GM21723 (cell line): ENCODE measurements around the gene SLC6A17.

ENCODE experiments used
- ATAC-seq: cut with Tn5 transposase; IDR thresholded peaks from one replicate; pipeline ENCODE4 v1.9.1; 2021; ENCODE audit warnings: mild to moderate bottlenecking, moderate library complexity; ENCODE audit not compliant: unreplicated experiment

Gene SLC6A17

DNA sequence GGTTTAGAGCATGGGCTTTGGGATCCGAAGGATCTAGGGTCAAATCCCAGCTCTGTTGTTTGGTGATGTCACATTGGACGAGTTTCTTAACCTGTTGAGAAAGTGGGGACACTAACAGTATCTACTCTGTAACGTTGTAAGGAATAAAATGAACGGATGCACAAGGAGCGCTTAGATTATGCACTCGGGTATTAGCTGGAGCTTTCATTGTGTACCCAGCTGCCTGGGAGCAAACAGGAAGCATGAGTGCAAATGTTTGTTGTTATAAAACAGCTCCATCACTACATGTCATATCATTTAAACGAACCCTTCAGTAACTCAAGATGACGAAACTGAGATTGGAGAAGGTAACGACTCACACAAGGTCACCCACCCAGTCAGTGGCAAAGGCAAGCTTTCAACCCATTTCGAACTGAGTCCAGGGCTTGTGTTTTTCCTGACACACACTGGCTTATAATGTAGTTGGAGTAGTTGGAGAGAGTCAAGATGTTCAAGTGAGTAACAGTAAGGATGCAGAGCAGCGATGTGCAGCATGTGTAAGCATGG is 16.2 kb upstream of the SLC6A17 start:
- ATAC-seq, result no peak

DNA sequence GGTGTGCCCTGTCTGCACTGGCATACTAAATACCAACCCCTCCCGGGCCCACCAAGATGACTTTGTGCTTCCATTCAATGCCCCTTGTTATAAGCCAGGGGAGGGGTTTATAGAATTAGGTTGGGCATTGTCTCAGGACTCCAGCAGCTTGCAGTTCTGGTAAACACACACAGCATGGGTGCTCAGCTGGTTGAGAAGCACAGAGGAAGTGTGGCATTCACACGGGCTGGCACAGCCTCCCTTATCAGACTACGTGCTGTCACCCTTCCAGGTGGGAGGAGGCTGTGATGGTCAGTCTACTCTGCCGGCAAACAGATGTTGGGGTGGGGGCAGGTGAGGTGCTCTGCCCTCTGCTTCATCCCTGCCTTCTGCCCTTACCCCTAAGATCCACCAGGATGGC is 15.0 kb upstream of the SLC6A17 start:
- ATAC-seq, result no peak

- ATAC-seq, result no peak
Measured at GRCh38 chr1:110135666-110136065, 14.6 kb upstream of the SLC6A17 start.

- no peak for ATAC-seq
Measured at GRCh38 chr1:110136911-110137310, 13.4 kb upstream of the SLC6A17 start.

GRCh38 chr1:110138956-110139355 is 11.3 kb upstream of the SLC6A17 start:
- ATAC-seq, result no peak

GRCh38 chr1:110144366-110144765 is 5.9 kb upstream of the SLC6A17 start:
- ATAC-seq, result no peak

- ATAC-seq, result no peak
Measured at GRCh38 chr1:110148961-110149360, 1.3 kb upstream of the SLC6A17 start.

GRCh38 chr1:110151175-110151669 is 928 bp downstream of the SLC6A17 start:
- ATAC-seq, result no peak

DNA sequence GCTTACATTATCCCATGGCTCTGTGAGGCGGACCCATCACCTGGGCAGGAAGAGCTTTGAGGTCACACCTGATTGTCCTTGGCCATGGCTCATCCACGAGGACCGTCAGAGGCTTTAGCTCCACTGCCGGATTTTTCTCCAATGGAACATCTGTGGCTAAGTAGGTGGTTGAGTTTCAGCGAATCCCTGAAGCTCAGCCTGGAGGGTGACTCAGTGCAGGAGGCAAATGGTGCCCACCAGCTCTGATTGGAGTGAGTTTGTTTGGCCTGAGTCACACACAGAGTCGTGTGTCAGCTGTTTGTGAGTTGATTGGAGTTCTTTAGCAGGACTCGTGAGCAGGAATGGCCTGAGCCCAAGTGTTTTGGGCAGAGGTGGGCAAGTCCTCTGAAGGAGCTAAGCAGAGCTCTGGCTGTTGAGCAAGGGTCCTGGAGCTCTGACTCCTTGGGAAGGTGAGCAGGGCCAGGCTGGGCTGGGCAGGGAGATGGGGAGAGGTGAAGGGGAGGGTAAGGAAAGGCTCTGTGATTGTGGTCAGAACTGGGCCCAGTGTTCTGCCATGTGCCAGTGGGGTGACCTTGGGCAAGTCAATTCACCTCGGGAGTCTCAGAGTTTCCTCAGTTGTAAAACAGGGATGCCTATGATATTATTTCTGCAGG is 2.0 kb downstream of the SLC6A17 start:
- ATAC-seq, result no peak

DNA sequence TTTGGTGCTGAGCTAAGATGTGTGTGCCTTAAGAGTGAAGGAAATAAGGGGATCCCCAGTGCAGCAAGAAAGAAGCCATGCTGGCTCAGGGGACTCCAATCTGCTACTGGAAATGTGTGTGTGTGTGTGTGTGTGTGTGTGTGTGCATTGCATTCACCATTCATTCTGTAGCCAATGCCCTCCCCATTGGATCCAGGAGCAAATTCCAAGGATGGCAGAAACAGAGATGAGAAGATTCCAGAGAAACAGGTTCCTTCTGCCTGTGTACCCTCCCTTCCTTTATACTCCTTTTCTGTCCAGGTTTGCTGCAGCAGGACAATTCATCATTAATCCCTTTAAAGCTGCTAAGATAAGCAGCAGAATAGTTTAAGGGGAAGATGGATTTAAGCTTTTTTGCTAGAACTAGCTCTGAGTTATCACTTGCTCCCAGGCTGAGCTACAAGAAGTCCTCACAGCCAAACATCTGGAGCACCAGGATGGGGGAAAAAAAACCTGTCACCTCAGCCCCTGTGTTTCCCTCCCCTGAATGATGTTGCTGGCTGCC is 3.2 kb downstream of the SLC6A17 start:
- no peak for ATAC-seq

GRCh38 chr1:110155878-110156522 is 5.7 kb downstream of the SLC6A17 start:
- no peak for ATAC-seq

- no peak for ATAC-seq
Measured at GRCh38 chr1:110158261-110158660, 8.0 kb downstream of the SLC6A17 start.

- no peak for ATAC-seq
Measured at GRCh38 chr1:110159168-110159567, 8.9 kb downstream of the SLC6A17 start.

- no peak for ATAC-seq
Measured at GRCh38 chr1:110160538-110161100, 10.3 kb downstream of the SLC6A17 start.

GRCh38 chr1:110161165-110161564 is 10.9 kb downstream of the SLC6A17 start:
- ATAC-seq, result no peak

- no peak for ATAC-seq
Measured at GRCh38 chr1:110161849-110162248, 11.6 kb downstream of the SLC6A17 start.

GRCh38 chr1:110163591-110163990 is 13.3 kb downstream of the SLC6A17 start:
- no peak for ATAC-seq

DNA sequence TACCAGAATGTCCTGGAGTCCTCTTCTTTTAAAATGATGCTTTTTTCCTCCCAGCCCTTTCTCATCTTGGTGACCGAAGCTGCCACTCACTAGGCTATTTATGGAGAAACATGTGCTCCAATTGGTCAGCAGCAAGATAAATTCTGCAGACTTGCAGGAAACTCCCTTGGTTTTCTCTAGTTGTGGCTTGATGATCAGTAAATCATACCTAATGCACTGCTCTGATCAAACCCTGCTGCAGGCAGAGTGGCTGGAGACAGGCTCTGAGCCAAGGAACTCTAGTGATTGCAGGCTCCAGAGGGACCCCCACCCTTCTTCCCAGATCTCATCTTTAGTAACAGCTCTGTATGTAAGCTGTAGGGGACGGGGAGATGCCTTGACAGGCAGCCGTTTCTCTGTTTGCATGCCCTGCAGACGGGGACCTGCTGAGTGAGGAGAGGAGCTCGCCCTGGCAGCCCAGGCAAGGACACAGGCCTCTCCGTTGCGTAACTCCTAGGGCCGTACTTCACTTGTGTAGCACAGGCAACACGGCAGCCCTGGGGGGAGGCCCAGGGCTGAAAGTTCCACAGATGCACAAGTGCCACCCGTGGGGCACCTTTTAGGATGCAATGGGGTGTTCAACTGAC is 14.5 kb downstream of the SLC6A17 start:
- ATAC-seq, result no peak

GRCh38 chr1:110165761-110166231 is 15.5 kb downstream of the SLC6A17 start:
- ATAC-seq, result no peak

DNA sequence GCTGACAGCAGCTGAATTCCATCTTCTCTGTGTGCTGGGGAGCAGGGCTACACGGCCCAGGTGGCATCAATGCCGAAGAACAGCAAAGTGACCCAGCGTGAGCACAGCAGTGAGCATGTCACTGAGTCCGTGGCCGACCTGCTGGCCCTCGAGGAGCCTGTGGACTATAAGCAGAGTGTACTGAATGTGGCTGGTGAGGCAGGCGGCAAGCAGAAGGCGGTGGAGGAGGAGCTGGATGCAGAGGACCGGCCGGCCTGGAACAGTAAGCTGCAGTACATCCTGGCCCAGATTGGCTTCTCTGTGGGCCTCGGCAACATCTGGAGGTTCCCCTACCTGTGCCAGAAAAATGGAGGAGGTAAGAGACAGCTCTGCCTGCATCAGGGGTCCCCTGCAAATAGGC is 16.6 kb downstream of the SLC6A17 start:
- ATAC-seq, result no peak
